Fibroblast of mammary gland (primary cell): ENCODE results near the gene XIRP1.

ENCODE experiments used
- DNase-seq: peaks from one replicate; pipeline ENCODE4 v3.0.0-alpha.2; 2010; ENCODE audit warnings: low read depth
- H3K4me3 ChIP-seq: 2 replicates; pipeline ENCODE4 v1.5.1; 2011; ENCODE audit warnings: low read depth, mild to moderate bottlenecking, low read length, moderate library complexity; ENCODE audit not compliant: control insufficient read depth
- TF ChIP-seq, protein P1 (sequence below): conservative IDR thresholded peaks from 2 replicates; pipeline ENCODE4 v1.5.1; 2011; ENCODE audit warnings: low read depth, low read length, inconsistent platforms; ENCODE audit not compliant: control insufficient read depth, insufficient read depth

The XIRP1 gene

DNA sequence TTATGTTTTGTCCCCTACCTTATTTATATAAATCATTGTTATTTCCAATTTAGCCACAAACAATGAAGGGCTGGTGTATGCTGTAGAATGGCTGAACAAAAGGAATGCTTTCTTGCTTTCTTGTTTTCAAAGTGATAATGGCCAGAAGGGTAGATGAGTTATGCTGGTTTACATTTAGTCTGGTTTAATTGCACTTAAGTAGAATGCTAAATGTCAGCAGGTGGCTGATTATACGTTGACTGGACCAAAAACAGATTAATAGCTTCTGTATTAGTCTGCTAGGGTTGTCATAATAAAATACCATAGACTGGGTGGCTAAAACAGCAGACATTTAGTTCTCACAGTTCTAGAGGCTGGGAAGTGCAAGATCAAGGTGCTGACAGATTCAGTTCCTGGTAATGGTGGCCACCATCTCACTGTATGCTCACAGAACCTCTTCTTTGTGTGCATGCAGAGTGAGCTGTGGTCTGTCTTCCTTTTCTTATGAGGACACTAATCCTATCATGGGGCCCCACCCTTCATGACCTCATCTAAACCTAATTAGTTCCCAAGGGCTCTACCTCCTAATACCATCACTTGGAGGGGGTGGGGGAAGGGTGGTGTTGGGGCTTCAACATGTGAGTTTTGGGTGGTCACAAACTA, 17.1 kb upstream of the XIRP1 start:
- no peak for DNase-seq
- no peak overlapping the region for H3K4me3 ChIP-seq
- TF ChIP-seq, protein P1, sequence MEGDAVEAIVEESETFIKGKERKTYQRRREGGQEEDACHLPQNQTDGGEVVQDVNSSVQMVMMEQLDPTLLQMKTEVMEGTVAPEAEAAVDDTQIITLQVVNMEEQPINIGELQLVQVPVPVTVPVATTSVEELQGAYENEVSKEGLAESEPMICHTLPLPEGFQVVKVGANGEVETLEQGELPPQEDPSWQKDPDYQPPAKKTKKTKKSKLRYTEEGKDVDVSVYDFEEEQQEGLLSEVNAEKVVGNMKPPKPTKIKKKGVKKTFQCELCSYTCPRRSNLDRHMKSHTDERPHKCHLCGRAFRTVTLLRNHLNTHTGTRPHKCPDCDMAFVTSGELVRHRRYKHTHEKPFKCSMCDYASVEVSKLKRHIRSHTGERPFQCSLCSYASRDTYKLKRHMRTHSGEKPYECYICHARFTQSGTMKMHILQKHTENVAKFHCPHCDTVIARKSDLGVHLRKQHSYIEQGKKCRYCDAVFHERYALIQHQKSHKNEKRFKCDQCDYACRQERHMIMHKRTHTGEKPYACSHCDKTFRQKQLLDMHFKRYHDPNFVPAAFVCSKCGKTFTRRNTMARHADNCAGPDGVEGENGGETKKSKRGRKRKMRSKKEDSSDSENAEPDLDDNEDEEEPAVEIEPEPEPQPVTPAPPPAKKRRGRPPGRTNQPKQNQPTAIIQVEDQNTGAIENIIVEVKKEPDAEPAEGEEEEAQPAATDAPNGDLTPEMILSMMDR, result no peak

DNA sequence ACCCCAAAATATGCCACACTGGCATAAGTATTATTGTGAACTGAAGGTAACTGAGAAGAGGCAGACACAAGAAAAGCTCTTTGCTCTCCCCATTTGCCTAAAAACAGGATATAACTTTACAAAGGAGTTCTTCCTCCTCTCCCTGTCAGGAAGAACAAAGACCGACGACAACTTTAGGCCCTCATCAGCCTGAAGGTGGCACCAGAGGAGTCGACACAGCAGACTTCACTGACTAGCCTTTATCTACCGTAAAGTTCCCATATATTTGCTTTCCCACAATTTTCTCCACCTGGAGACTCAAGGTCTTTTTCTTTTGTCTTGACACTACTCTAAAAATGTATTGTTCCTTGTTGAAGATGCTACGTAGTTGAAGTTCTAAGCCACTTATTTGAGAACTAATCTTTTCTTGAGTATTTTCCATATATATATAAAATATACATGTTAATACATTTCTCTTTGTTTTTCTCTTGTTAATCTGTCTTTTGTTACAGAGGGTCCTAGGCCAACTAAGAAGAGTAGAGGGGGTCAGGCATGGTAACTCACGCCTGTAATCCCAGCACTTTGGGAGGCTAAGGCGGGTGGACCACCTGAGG, 16.2 kb upstream of the XIRP1 start:
- TF ChIP-seq, protein P1, result peak; percentile 81
- no peak overlapping the region for H3K4me3 ChIP-seq
- DNase-seq, result peak; percentile 65

DNA sequence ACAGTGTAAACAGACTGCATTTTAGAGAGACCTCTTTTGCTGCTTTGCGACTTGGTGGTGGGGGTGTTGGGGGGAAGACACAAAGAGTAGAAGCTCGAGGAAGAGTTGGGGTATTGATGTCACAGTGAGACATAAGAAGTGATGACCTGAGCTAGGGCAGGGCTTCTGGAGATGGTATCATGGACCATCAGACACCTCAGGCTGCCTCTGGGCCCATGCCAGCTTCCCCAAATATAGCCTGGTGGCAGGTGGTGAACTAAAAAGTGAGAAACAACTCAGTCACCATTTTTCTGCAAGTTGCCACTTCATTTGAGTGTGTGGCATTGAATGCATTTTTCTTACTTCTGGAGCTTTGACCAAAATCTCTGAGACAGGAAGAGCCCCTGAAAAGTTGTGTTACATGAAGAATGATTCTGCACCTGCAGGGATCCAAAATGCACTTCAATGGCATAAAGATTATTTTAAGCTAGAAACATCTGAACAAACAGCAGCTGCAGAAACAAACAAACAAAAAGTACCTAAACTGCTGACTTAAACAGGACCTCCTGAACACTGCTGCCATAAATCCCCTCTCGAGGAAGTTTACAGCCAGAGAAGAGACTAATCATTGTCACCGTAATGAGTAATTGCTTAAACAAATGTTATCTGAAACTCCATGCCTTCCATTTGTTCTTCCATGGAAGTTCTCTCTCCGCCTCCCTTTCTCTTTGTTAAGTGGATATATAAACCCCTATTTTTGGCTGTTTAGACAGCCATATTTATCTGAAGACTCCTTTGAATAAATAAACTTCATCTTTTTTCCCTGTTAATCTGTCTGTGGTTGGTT, 15.2 kb upstream of the XIRP1 start:
- TF ChIP-seq, protein P1, result no peak
- no peak for DNase-seq
- no peak overlapping the region for H3K4me3 ChIP-seq

DNA sequence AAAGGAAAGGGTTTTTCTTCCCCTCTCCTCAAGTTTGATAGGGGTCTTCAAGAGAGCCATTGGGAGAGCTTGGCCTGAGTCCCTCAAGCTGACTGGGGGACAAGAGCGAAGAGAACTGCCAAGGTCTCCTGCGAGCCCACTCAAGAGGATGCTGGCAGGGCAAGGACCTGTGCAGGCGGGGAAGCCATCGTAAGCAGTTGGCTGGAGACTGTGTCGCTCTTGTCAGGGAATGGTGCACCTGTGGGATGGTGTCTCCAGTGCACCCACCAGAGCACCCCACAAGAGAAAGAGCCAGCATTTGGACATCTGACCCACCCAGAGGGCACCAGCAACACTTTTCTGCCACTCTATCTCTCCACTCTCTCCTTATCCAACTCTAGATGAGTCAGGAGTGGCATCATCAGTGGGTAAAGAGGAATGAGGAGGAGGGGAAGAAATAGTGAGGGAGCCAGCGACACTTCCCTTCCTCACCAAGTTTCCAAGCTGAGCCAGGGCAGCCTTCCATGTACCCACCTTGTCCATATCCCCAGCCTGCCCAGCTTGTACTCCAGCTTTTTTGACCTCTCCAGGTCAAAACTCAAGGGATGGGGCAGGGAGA, 13.6 kb upstream of the XIRP1 start:
- H3K4me3 ChIP-seq, result no peak overlapping the region
- no peak for DNase-seq
- TF ChIP-seq, protein P1, result no peak

DNA sequence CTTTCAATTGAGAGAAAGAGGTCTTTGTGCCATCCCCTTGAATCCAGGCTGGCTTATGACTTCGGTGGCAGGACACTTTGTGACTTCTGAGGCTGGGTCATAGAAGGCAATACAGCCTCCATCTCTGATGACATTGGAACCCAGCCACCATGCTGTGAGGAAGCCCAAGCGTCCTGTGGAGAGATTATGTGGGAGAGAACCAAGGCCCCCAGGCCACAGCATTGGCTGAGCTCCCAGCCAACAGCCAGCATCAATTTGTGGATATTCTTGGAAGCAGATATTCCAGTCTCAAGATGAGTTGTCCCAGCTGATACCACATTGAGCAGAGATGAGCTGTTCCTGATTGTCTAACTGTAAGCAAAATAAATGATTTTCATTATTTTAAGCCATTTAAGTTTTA, 12.7 kb upstream of the XIRP1 start:
- no peak for DNase-seq
- TF ChIP-seq, protein P1, result no peak
- no peak overlapping the region for H3K4me3 ChIP-seq

DNA sequence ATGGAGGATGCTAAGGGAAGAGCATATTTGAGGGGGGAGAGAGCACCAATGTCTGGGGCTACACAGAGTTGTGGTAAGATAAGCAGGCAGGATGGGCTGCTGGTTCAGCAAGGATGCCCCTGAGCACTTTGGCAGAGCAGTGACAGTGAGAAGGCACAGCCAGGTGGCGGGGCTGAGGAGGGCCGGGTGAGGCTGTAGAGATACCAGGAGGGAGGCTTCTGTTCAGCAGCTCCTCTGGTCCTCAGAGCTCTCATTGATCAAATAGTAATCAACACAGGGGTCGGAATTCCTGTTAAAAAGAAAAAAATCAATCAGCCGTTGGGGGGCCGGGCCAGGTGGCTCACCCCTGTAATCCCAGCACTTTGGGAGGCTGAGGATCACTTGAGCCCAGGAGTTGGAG, 11.5 kb upstream of the XIRP1 start:
- DNase-seq, result no peak
- no peak overlapping the region for H3K4me3 ChIP-seq
- TF ChIP-seq, protein P1, result no peak
